SIG-M5 treated with dmso at 0.1 percent for 504 hours (cell line): ENCODE measurements around the gene SLC52A3.
A peak's percentile ranks its signal among the peaks of the same experiment; 100 is the strongest.
"Not testable (repeated sequence)": the region's sequence is repeated elsewhere in the genome, so short reads cannot be mapped to it uniquely, and the experiment has no call there.

Experiments
- DNase-seq: peaks from one replicate; lab custom pipeline; 2025; ENCODE audit not compliant: unreplicated experiment; lab: John Stamatoyannopoulos, UW

SLC52A3 gene

GRCh38 chr20:768426-768978 lies at the start of gene SLC52A3:
Gene SLC52A3 (minus strand): TSS chr20:768500. CDS start chr20:765774, 2,726 bp downstream.
- peak; percentile 36 for DNase-seq

GRCh38 chr20:815914-816606 lies 47.8 kb upstream of the SLC52A3 start:
- DNase-seq = peak; percentile 67

- DNase-seq = no peak
Observed at GRCh38 chr20:815226-815625, 46.9 kb upstream of the SLC52A3 start.

GRCh38 chr20:813390-813789 lies 45.1 kb upstream of the SLC52A3 start:
- DNase-seq = no peak

GRCh38 chr20:812435-812814 lies 44.1 kb upstream of the SLC52A3 start:
- not testable (repeated sequence) for DNase-seq

GRCh38 chr20:811776-812434 lies 43.6 kb upstream of the SLC52A3 start:
- DNase-seq = not testable (repeated sequence)

- DNase-seq = no peak
Observed at GRCh38 chr20:805713-806112, 37.4 kb upstream of the SLC52A3 start.

GRCh38 chr20:801678-802077 lies 33.4 kb upstream of the SLC52A3 start:
- DNase-seq = no peak

GRCh38 chr20:800026-800425 lies 31.7 kb upstream of the SLC52A3 start:
- not testable (repeated sequence) for DNase-seq

- not testable (repeated sequence) for DNase-seq
Observed at GRCh38 chr20:798746-799145, 30.4 kb upstream of the SLC52A3 start.

GRCh38 chr20:796921-797320 lies 28.6 kb upstream of the SLC52A3 start:
- no peak for DNase-seq

GRCh38 chr20:792248-792647 lies 23.9 kb upstream of the SLC52A3 start:
- DNase-seq = no peak

- no peak for DNase-seq
Observed at GRCh38 chr20:791056-791455, 22.8 kb upstream of the SLC52A3 start.

GRCh38 chr20:787825-788224 lies 19.5 kb upstream of the SLC52A3 start:
- no peak for DNase-seq

- no peak for DNase-seq
Observed at GRCh38 chr20:779771-780170, 11.5 kb upstream of the SLC52A3 start.

- no peak for DNase-seq
Observed at GRCh38 chr20:776165-776564, 7.9 kb upstream of the SLC52A3 start.

- DNase-seq = no peak
Observed at GRCh38 chr20:775679-776135, 7.4 kb upstream of the SLC52A3 start.

GRCh38 chr20:774660-775057 lies 6.4 kb upstream of the SLC52A3 start:
- no peak for DNase-seq

GRCh38 chr20:774016-774659 lies 5.8 kb upstream of the SLC52A3 start:
- DNase-seq = no peak

- no peak for DNase-seq
Observed at GRCh38 chr20:772806-773205, 4.5 kb upstream of the SLC52A3 start.

GRCh38 chr20:771741-772464 lies 3.6 kb upstream of the SLC52A3 start:
- no peak for DNase-seq
